Hematopoietic multipotent progenitor cell treated with erythropoietin and hydrocortisone succinate and interleukin-3 and kit ligand, for 4 days (in vitro differentiated cells): ENCODE data around the gene CBLN3.

Source experiments
- DNase-seq: peaks from one replicate; pipeline ENCODE4 v3.0.0-alpha.2; 2015

Gene CBLN3

DNA sequence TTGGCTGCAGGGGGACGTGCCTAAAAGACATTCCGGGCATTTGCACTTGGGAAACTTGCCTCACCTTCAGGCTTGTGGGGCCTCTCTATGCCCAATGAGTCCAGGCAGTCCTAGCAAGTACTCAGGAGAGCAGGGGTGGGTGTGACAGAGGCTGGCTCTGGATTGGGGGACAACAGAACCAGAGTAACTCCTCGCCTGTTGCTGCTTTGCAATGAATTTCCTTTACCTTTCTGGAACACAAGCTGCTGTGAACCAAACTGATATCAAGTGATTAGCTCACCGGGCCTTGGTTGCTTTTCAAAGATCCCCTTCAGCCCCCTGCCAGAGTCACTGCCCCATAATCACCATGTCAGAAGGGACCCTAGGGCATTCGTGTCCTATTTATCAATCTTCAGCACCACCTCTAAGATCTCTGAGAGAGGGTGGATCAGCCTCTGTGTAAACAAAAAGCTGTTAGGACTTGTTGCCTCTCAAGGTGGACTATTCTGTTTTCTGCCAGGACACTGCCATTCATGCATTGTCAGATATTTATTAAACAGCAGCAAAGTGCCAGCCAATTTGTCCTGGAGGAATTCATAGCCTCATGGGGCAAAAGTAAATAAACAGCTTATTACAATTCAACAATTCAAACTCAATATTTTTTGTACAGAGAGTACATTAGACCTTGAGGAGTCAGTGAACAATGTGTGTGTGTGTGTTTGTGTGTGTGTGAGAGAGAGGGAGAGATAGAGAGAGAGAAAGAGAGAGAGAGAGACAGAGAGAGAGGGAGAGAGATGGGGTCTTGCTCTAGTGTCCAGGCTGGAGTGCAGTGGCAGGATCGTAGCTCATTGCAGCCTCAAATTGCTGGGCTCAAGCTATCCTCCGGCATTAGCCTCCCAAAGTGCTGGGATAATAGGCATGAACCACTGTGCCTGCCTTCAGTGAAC is 50.2 kb downstream of the CBLN3 start:
- no peak for DNase-seq

DNA sequence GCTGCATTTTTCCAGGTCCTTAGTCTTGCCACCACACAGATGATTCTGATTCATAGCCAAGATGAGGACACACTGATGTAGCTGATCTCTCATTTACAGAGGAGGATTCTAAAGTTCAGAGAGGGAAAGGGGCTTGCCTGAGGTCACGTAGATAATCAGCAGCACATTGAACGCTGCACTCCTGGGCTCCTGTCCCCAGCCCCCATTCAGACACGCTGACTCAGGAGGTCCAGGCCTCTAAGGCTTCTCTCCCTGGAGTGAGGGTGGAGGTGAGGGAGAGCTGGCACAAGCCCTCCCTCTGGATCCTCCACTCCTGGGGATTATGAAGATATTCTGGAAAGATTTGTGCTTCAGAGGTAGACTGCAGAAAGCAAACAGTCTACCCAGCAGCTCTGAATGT is 51.1 kb downstream of the CBLN3 start:
- no peak for DNase-seq

DNA sequence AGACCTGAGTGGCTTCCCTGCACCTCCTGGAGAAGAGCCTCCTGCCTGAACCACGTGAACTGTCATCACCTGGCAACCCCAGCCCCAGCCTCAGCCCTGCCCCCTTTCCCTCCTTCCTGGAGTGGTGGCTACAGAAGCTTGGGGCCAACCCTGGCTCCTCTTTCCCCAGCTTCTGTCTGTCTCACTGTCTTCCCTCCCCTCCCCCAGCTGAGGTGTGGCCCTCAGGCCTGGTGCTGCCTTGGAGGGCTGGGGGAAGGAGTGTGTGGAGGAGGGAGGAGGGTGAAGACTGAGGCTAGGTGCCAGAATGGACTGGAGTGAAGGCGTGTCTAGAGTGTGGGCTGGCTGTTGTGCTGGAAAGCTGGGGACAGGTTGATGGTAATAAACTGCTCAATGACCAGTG is 51.8 kb downstream of the CBLN3 start:
- peak; percentile 72 for DNase-seq

GRCh38 chr14:24377126-24377525 is 52.3 kb downstream of the CBLN3 start:
- DNase-seq = peak; percentile 67
